Chondrocyte (in vitro differentiated cells): Measurements from ENCODE around the gene SKAP1. TPM values are rescaled to one million over a fixed set of nuclear protein-coding genes. Genes with fewer than 3 reads are reported as not detected.
A peak's percentile ranks its signal among the peaks of the same experiment; 100 is the strongest.

Experiments
- DNase-seq: peaks from one replicate; pipeline ENCODE4 v3.0.0; 2021; ENCODE audit warnings: mixed read lengths, low spot score
- H3K27ac Mint-ChIP-seq: one replicate; pipeline ENCODE4 v1.8.0; 2021; ENCODE audit warnings: mild to moderate bottlenecking, moderate library complexity, mixed read lengths; ENCODE audit not compliant: unreplicated experiment
- H3K27me3 Mint-ChIP-seq: 2 replicates; pipeline ENCODE4 v1.8.0; 2021; ENCODE audit warnings: low read depth, mixed read lengths
- H3K36me3 Mint-ChIP-seq: 2 replicates; pipeline ENCODE4 v1.8.0; 2021; ENCODE audit warnings: low read depth, mixed read lengths
- H3K4me1 Mint-ChIP-seq: 2 replicates; pipeline ENCODE4 v1.8.0; 2021; ENCODE audit warnings: low read depth, mild to moderate bottlenecking, mixed read lengths
- H3K4me3 Mint-ChIP-seq: one replicate; pipeline ENCODE4 v1.8.0; 2021; ENCODE audit warnings: mild to moderate bottlenecking, moderate library complexity, mixed read lengths; ENCODE audit not compliant: unreplicated experiment
- H3K9me3 Mint-ChIP-seq: 2 replicates; pipeline ENCODE4 v1.8.0; 2021; ENCODE audit warnings: low read depth, mixed read lengths
- CTCF ChIP-seq: fragments of 200-600 bp; sonication (generic); IDR thresholded peaks from 2 replicates; pipeline ENCODE4 v1.5.0; 2021; ENCODE audit warnings: antibody characterized with exemption, mild to moderate bottlenecking, moderate library complexity
- total RNA-seq: library from RNA; stranded (reverse); gene quantifications from 3 replicates; pipeline ENCODE4 v1.2.1, GENCODE V29; 2021

The SKAP1 gene
- total RNA-seq, 1 donor from 2014 or later: not detected

GRCh38 chr17:48356866-48357265 is 73.1 kb downstream of the SKAP1 start:
- no peaks in the 10 kb centered on the region for H3K9me3 Mint-ChIP-seq
- DNase-seq: no peak
- H3K36me3 Mint-ChIP-seq: no peaks in the 10 kb centered on the region
- peaks cover 30% of the 10 kb centered on the region for H3K27me3 Mint-ChIP-seq
- TF ChIP-seq CTCF: no peak
- no peak overlapping the region for H3K27ac Mint-ChIP-seq
- H3K4me3 Mint-ChIP-seq: no peak overlapping the region
- no peaks in the 10 kb centered on the region for H3K4me1 Mint-ChIP-seq

- Mint-ChIP-seq H3K4me3 (no peak overlapping the region), H3K9me3 (no peaks in the 10 kb centered on the region), H3K4me1 (no peaks in the 10 kb centered on the region), H3K27me3 (peaks cover 43% of the 10 kb centered on the region), H3K36me3 (no peaks in the 10 kb centered on the region), H3K27ac (no peak overlapping the region)
- TF ChIP-seq CTCF: no peak
- DNase-seq: no peak
Measured at GRCh38 chr17:48352630-48353029, 77.4 kb downstream of the SKAP1 start.

GRCh38 chr17:48351911-48352332 is 78.1 kb downstream of the SKAP1 start:
- Mint-ChIP-seq H3K27ac (no peak overlapping the region), H3K4me1 (no peaks in the 10 kb centered on the region), H3K9me3 (no peaks in the 10 kb centered on the region), H3K36me3 (no peaks in the 10 kb centered on the region), H3K27me3 (peaks cover 41% of the 10 kb centered on the region), H3K4me3 (no peak overlapping the region)
- DNase-seq: no peak
- TF ChIP-seq CTCF: peak; percentile 86

- no peak for TF ChIP-seq CTCF
- Mint-ChIP-seq H3K27me3 (peaks cover 42% of the 10 kb centered on the region), H3K4me3 (no peak overlapping the region), H3K4me1 (no peaks in the 10 kb centered on the region), H3K36me3 (no peaks in the 10 kb centered on the region), H3K27ac (no peak overlapping the region), H3K9me3 (no peaks in the 10 kb centered on the region)
- no peak for DNase-seq
Measured at GRCh38 chr17:48348352-48348751, 81.7 kb downstream of the SKAP1 start.

- Mint-ChIP-seq H3K27ac (no peak overlapping the region), H3K4me3 (no peak overlapping the region), H3K36me3 (no peaks in the 10 kb centered on the region), H3K4me1 (no peaks in the 10 kb centered on the region), H3K9me3 (no peaks in the 10 kb centered on the region), H3K27me3 (peaks cover 46% of the 10 kb centered on the region)
- no peak for TF ChIP-seq CTCF
- no peak for DNase-seq
Measured at GRCh38 chr17:48347177-48347576, 82.8 kb downstream of the SKAP1 start.
